NCI-H1092 (cell line): ENCODE results near the gene RGS1.

Experiments used
- DNase-seq: peaks from one replicate; lab custom pipeline; 2025; lab: John Stamatoyannopoulos, UW

RGS1 gene

DNA sequence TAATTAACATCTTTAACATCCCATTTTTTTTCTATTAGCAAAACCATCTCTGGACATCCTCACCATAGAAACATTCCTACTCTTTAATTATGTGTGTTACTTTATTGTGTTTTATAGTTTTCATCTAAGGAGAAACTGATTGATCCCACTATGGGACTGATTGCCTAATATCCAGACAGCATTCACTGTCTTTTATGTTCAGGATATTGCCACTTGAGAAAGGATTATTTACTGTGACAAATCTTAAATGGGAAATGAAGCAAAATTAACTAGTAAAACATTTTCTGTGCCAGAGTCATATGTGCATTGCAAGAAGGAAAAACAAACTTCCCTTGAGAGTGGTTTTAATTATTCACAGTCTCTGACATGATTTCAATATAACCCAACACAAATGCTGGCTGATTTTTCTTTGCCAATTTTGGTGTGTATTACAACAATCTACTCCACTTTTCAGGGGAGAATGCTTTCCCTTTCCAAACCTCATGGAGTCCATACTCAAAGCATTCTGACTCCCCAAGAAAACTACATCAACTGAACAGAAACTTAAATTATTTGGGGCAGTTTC, 44.6 kb downstream of the RGS1 start:
- DNase-seq: no peak

DNA sequence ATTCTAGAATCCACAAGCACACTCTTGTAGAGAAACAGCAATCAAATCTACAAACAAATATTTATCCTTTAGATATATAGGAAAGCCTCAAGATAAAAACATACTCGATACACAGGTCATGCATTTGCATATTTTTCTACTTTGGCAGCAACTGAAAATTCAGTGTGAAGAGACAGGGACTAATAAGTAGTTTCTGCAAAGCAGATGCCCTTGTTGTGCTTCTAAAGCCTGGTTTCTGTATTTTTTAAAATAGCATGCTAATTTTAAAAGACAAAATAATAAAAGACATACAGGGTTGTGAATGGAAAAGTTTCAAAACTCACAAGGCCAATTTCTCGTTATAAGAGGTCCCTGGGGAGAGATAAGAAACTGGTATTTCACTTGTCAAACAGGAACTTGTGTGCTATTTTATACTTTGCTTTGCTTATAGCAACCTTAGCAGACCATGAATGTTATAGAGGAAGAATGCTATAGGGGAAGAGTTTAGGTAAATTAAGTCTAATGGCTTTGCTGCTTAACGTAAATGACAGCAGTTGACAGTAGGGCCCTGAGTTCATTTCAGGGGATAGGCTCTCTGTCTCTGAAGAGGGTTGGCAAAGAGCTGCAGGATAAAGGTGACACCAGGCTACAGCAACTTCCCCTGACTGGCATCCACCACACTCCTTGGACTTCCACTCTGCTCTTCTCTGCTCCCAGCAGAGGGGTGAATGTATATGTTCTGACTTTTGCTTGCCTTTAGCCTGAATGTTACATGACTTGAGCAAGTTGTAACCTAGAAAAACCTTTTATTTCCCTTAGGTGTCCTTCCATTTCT, 51.0 kb downstream of the RGS1 start:
- no peak for DNase-seq

DNA sequence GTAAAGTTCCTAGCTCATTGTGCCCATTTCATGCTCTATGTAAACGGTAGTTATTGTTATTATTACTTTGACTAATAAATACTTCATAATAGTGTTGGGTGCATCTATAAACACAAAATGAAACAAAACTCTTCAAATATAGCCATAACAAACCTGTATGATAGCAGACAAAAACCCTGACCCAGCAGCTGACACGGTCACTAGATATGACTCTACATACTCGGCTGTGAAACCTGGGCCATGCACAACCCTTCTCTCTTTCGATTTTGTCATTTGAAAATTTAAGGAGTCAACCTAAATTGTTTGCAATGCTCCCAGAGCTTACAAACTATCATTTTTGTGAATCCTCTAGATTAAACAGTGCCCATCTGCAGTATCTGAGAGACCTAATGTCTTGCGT, 52.3 kb downstream of the RGS1 start:
- no peak for DNase-seq

DNA sequence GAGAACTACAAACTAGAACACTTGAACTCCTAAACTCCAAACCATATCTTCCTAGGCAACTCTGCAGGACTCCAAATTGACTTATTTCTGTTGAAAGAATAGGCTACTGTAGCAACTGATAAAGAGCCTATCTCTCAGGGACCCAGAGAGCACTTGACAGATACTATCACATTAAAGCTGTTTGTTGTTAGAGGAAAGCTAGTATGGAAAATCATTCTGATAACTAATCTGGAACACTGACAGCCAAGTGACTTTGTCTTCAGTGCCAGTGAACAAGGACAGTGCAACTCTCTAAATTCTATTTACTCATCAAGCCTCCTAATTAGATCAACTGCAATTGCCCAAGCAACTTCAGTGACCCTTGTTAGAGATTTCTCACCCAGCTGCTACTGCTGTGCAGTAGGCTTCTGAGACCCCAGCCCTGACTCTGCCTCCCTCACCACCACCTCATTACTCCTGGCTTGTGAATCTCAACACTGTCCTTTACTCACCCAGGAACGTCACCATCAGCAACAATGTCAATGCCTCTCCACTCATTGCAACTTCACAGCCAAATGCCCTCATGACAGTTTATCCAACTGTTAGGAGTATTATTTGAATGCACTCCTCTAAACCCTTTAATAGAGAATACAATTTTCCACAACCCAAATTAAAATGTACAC, 53.0 kb downstream of the RGS1 start:
- DNase-seq: no peak

DNA sequence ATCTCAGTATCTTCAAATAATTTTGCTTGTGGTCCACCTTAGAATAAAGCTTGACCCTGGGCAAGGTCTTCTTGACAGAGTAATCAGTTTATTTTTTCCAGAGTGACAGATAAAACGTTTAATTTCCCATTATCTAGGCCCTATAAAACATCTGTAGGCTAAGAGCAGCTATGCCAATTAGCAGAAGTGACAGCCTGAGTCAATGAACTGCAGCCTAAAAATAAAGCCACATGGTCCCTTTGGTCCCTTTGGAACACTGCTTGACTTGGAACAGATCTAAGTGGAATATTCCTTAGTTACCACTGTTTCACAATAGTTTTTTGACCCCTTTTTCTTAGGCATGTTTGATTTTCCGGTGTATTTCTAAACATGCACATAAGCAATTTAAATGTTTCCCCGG, 54.0 kb downstream of the RGS1 start:
- DNase-seq: no peak
